ENCODE data around the gene RPS25. TPM values are rescaled to one million over a fixed set of nuclear protein-coding genes. Genes with fewer than 3 reads are reported as not detected.
"Not testable (repeated sequence)": the region's sequence is repeated elsewhere in the genome, so short reads cannot be mapped to it uniquely, and the experiment has no call there.

Gene RPS25
- total RNA-seq, 1 donor from 2014 or later = 857 TPM

DNA sequence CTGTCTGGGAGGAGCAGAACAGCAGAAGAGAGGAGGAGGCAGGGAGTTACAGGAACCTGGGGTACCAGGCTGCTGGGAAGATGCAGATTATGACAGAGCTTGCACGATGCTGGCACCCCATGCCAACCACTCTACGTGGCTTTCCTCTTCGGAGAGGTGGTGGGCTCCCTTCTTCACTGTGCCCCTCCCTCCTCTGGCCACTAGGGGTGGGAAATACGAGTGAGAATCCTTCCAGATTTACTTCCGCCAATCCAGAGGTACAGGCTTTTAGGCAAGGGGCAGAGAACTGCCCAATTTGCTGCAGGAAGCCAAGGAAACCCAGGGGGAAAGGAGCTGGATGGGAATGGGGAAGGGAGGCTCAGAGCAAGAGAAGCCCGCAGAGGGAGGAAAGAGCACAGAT is 26.6 kb upstream of the RPS25 start:
- Histone ChIP-seq H3K36me3 (peaks cover 43 to 45% of the 10 kb centered on the region in 2 donors), H3K9me3 (no peaks in the 10 kb centered on the region), H3K4me3 (no peak overlapping the region), H3K4me1 (no peaks in the 10 kb centered on the region), H3K27me3 (no peaks in the 10 kb centered on the region), H3K27ac (no peak overlapping the region)
- TF ChIP-seq CTCF (IDR thresholded peaks at IDR 0.05) = no peak
- no peak for DNase-seq (ENCODE audit: low spot score in 2 of 2)
- intact Hi-C loops (cut with DNase I) = no loop called here

DNA sequence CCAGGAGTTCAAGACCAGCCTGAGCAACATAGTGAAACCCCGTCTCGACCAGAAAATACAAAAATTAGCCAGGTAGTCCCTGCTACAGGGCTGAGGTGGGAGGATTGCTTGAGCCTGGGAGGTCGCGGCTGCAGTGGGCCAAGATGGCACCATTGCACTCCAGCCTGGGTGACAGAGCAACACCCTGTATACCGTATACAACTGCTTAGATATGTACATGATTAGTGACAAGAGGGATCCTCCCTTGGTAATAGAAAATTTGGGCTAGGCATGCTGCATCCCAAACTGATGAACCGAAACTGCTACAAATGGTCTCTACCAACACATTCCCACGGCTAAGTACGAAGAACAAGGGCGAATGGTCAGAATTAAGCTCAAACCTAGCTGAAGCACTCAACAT is 24.8 kb upstream of the RPS25 start:
- H3K27ac ChIP-seq = no peak overlapping the region
- no peak for TF ChIP-seq CTCF (IDR thresholded peaks at IDR 0.05)
- H3K36me3 ChIP-seq = peaks cover 25 to 27% of the 10 kb centered on the region in 2 donors
- no peak overlapping the region for H3K4me3 ChIP-seq
- H3K27me3 ChIP-seq = no peaks in the 10 kb centered on the region
- H3K4me1 ChIP-seq = no peaks in the 10 kb centered on the region
- intact Hi-C loops (cut with DNase I) = no loop called here
- H3K9me3 ChIP-seq = no peaks in the 10 kb centered on the region
- DNase-seq (ENCODE audit: low spot score in 2 of 2) = no peak

- DNase-seq (ENCODE audit: low spot score in 2 of 2) = no peak
- Histone ChIP-seq H3K4me1 (no peaks in the 10 kb centered on the region), H3K9me3 (no peaks in the 10 kb centered on the region), H3K36me3 (peaks cover 15 to 18% of the 10 kb centered on the region in 2 donors), H3K4me3 (no peak overlapping the region), H3K27me3 (no peaks in the 10 kb centered on the region), H3K27ac (no peak overlapping the region)
- intact Hi-C loops (cut with DNase I) = no loop called here
- no peak for TF ChIP-seq CTCF (IDR thresholded peaks at IDR 0.05)
These were observed 23.8 kb upstream of the RPS25 start for GRCh38 chr11:119041821-119042514.

GRCh38 chr11:119039471-119039870 is 21.3 kb upstream of the RPS25 start:
- DNase-seq (ENCODE audit: low spot score in 2 of 2); H3K4me3 ChIP-seq; intact Hi-C loops (cut with DNase I); H3K27me3 ChIP-seq; H3K9me3 ChIP-seq; H3K36me3 ChIP-seq; H3K4me1 ChIP-seq; H3K27ac ChIP-seq: not testable (repeated sequence)

- intact Hi-C loops (cut with DNase I) = no loop called here
- no peak overlapping the region for H3K4me3 ChIP-seq
- no peaks in the 10 kb centered on the region for H3K36me3 ChIP-seq
- no peaks in the 10 kb centered on the region for H3K27me3 ChIP-seq
- no peak for TF ChIP-seq CTCF (IDR thresholded peaks at IDR 0.05)
- no peak for DNase-seq (ENCODE audit: low spot score in 2 of 2)
- no peaks in the 10 kb centered on the region for H3K9me3 ChIP-seq
- no peaks in the 10 kb centered on the region for H3K4me1 ChIP-seq
- no peak overlapping the region for H3K27ac ChIP-seq
These were observed 20.7 kb upstream of the RPS25 start for GRCh38 chr11:119038884-119039283.

- no peak overlapping the region for H3K27ac ChIP-seq
- no peaks in the 10 kb centered on the region for H3K36me3 ChIP-seq
- TF ChIP-seq CTCF (IDR thresholded peaks at IDR 0.05) = no peak
- H3K9me3 ChIP-seq = no peaks in the 10 kb centered on the region
- H3K27me3 ChIP-seq = no peaks in the 10 kb centered on the region
- peaks cover 4 to 7% of the 10 kb centered on the region in 2 donors for H3K4me1 ChIP-seq
- intact Hi-C loops (cut with DNase I) = no loop called here
- no peak for DNase-seq (ENCODE audit: low spot score in 2 of 2)
- no peak overlapping the region for H3K4me3 ChIP-seq
These were observed 16.7 kb upstream of the RPS25 start for GRCh38 chr11:119034813-119035212.

DNA sequence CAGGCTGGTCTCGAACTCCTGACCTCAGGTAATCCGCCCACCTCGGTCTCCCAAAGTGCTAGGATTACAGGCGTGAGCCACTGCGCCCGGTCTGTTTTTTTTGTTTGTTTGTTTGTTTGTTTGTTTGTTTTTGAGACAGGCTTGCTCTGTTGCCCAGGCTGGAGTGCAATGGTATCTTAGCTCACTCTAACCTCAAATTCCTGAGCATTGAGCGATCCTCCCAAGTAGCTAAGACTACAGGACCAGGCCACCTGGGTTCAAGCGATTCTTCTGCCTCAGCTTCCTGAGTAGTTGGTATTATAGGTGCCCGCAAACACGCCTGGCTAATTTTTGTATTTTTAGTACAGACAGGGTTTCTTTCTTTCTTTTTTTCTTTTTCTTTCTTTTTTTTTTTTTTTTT is 15.3 kb upstream of the RPS25 start:
- H3K4me3 ChIP-seq; intact Hi-C loops (cut with DNase I); H3K27me3 ChIP-seq; H3K9me3 ChIP-seq; DNase-seq (ENCODE audit: low spot score in 2 of 2); H3K36me3 ChIP-seq; H3K27ac ChIP-seq: not testable (repeated sequence)
- peaks cover 5 to 13% of the 10 kb centered on the region in 2 donors for H3K4me1 ChIP-seq

Data from ascending aorta (tissue), 2 donors.